Occipital lobe (tissue), 2 donors: ENCODE data around the gene DDX11. TPM values are rescaled to one million over a fixed set of nuclear protein-coding genes. Genes with fewer than 3 reads are reported as not detected.
"Not testable (repeated sequence)": the region's sequence is repeated elsewhere in the genome, so short reads cannot be mapped to it uniquely, and the experiment has no call there.

ENCODE experiments used
- DNase-seq: peaks from one replicate; lab custom pipeline; 2025; lab: John Stamatoyannopoulos, UW
- total RNA-seq: library from RNA; depleted of rRNA; stranded (reverse); fragments of >200 nt; gene quantifications from one replicate; pipeline ENCODE4 v1.2.3, GENCODE V29; 2014

Gene DDX11
- 8.4 TPM for total RNA-seq

GRCh38 chr12:31073527-31074332, at the start of gene DDX11:
DDX11 (plus strand) TSS chr12:31073860; CDS start chr12:31078394, 4,534 bp downstream.
- peak; percentile 86 for DNase-seq

GRCh38 chr12:31026202-31026601, 47.5 kb upstream of the DDX11 start:
- no peak for DNase-seq

- not testable (repeated sequence) for DNase-seq
Measured at GRCh38 chr12:31027006-31027405, 46.7 kb upstream of the DDX11 start.

DNA sequence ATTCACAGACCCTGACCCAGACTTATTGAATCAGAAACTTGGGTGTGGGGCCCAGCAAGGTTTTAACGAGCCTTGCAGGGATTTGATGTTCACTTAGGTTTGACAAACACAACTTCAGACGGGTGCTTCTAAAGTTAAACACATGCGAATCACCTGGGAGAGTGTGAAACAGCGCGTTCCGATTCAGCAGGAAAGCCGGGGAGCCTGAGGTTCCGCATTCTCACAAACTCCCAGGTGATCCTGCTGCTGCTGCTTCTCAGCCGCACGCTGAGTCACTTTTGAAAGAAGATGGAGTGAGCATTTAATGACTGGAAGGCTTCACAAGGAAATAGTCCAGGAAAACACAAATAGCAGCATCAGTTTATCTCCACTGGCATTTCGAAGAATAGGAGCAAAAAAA, 44.2 kb upstream of the DDX11 start:
- no peak for DNase-seq

DNA sequence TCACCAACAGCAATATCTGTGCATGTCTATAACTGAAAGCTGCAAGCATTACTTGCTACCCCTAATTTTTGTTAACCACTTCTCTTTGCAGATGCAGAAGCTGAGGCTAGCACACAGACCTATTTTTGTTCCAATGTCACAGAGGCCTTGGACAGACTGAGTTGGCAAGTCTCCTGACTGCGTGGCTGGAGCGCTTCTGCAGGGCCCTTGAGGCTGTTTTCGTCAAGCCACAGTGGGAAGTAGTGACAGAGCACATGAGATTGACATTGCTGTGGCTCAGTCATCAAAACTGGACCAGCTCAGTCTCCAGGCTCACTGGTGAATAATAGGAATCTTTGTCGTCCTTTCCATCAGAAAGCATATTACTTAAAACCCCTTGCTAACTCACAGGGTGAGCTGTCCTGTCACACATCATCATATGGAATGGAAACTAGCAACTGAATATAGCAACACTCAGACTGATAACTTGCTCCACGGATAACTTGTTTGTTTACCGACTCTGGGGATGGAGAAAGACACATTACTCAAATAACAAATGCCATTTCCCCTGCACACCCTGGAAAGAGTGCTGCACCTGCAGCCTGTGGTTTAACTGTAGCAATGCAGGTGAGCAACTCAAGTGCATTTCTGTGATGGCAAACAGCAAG, 43.6 kb upstream of the DDX11 start:
- peak; percentile 5 for DNase-seq

DNA sequence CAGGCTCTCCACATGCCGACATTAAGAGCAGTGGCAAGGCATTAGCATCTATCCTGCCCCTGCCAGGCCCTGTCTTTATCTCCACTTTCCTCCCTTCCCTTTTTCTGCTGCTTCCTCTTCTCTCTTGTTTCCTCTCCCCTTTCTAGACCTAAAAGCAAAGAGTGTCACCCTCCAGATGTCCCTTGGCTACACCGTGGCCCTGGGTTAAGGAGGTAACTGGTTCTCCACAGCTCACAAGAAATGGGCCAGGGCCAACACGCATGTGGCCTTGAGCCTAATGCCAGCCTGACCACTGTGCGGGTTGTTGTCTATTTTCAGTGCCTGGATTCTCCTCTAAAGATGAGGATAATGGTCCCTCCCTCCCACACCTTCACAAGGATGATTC, 41.7 kb upstream of the DDX11 start:
- no peak for DNase-seq

- no peak for DNase-seq
Measured at GRCh38 chr12:31033146-31033545, 40.5 kb upstream of the DDX11 start.

GRCh38 chr12:31033681-31034080, 40.0 kb upstream of the DDX11 start:
- no peak for DNase-seq

DNA sequence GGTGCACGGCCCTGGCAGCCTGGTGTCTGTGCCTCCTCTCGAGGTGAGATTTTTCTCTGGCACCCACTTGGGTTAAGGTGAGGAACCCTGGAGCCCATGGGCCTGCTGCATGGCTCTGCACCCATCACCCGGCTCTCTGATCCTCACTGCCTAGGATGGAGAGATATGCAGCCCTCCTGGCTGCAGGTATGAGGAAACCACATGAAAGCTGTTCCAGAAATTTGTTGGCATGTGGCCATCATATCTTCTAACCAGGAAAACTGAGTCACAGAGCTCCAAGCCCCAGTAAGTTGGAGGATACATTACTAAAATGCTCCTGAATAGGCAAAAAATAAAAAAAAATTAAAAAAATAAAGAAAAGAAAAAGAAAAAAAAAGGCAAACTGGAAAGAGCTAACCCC, 39.3 kb upstream of the DDX11 start:
- no peak for DNase-seq

DNA sequence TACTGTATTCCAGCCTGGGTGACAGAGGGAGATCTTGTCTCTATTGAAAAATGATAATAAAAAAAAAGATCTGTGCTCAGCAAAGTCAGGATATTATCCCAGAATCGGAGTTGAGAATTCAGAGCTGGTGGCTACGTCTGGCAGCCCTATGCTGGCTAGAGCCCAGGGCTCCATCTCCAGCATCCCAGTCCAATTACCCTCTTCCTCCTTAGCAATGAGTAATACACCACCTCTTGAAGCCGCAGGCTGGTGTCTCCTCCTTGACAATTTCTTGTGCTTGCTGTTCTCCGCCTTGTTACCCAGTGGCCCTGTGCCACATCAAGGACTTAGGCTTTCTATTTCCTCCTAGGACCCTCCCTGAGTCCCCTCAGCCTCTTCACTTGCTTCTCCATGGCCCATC, 38.4 kb upstream of the DDX11 start:
- DNase-seq, result no peak

- no peak for DNase-seq
Measured at GRCh38 chr12:31035967-31036665, 37.5 kb upstream of the DDX11 start.

DNA sequence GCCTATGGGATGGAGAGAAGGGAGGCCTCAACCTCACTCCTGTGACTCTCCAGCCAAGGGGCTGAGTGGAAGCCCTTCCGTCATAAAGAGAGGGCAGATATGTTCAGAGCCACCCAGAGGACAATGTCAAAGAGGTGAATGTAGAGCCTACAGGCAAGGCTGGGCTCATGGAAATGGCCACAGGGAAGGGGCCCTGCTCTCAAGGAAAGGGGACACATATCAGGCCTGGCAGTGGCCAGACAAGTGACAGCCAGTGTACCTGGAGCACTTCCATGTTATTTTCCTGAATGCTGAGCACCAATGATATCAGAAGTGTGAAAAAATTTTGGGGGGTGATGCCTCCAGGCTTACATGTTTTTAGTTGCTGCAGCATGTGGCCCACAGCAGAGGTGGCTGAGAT, 36.6 kb upstream of the DDX11 start:
- no peak for DNase-seq

DNA sequence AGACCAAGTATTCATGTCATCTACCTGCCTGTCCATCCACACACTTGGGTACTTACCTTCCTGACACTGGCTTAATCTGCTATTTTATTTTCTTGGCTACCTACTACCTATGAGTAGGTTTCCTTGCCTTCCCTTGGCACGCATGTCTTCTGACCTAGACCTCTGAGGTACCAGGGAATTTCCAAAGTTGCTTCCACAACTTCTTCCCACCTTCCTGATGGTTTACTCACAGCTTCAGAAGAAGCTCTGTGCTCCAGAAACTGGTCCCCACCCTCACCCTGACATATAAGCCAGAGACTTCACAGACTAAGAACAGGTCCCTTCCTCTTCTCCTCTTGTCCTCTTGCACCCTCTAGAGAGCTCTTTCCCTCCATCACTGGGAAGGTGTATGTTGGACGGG, 35.7 kb upstream of the DDX11 start:
- DNase-seq, result no peak

- no peak for DNase-seq
Measured at GRCh38 chr12:31041033-31041564, 32.6 kb upstream of the DDX11 start.

DNA sequence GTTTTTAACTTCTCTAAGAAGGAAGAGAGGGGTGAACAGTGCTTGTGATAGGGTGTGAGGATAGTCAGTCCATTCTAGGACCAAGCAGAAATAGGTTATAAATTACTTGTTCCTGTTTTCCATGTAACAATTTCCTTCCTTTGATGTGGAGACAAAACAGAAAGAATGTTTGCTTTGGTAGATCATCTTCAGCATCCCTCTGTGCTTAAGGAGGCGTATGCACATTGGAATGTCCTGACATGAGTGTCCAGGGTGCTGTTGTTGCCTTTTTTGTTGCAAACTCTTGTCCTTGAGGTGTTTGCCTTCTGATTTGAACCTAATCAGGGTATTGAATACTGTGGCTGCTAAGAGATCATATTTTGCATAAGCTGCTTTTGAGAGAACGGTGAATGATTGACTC, 23.5 kb upstream of the DDX11 start:
- DNase-seq, result not testable (repeated sequence)

- DNase-seq, result not testable (repeated sequence)
Measured at GRCh38 chr12:31050548-31050947, 23.1 kb upstream of the DDX11 start.

DNA sequence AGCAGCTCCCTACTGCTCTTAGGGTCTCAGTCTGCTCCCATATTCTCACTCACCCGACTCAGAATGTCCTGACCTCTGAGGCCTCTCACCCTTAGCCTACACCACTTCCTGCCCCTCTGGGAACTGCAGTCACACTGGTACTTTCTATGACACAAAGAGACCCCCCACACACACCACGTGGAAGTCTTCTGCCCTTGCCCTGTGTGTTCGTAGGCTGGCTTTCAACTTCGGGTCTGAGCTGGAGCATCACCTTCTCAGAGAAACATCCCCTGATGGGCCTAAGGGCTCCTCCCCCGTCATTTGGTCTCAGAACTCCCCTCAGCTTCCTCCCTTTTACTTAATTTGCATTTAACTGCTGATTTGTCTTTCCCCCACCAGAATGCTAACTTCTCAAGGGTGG, 22.0 kb upstream of the DDX11 start:
- not testable (repeated sequence) for DNase-seq

GRCh38 chr12:31052121-31052520, 21.5 kb upstream of the DDX11 start:
- DNase-seq, result not testable (repeated sequence)

DNA sequence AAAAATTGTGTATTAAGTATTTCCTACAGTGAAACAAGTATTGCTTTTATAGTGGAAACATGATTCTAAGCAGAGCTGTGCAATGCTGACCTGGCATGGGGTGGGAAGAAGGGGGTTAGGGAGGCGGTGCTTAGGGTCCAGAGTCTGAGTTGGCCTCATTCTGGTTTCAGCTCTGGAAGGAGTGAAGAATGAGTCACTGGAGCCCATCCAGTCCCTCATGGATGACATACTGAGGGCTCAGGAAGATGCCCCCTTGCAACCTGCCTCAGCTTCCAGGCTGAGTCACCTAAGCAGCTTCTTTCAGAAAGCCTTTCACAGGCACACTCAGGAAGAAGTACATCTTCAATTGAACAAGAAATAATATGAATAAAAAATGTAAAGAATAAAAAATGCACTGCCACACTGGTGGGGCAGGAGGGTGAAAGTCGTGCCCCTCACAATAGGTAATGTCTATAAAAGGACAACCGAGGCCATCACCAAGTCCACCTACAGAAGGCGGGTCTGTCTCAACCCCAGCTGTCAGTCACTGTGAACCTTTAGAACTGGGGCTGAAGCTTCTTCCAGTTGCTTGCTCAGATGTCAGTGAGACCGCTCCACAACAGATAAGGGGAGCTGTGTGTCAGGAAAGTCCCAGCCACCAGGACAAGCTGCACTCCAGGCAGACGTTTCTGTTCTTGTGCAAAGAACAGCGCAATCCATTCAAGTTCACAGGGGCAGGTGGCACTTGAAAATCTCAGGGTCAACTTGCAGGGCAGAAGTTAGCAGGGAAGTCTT, 20.8 kb upstream of the DDX11 start:
- not testable (repeated sequence) for DNase-seq

- not testable (repeated sequence) for DNase-seq
Measured at GRCh38 chr12:31053944-31054343, 19.7 kb upstream of the DDX11 start.

GRCh38 chr12:31057671-31058070, 16.0 kb upstream of the DDX11 start:
- DNase-seq, result no peak
